D341Med (cell line): ENCODE measurements around the gene FOXL2NB.
"Not testable (repeated sequence)": the region's sequence is repeated elsewhere in the genome, so short reads cannot be mapped to it uniquely, and the experiment has no call there.

Source experiments
- DNase-seq: peaks from one replicate; pipeline ENCODE4 v3.0.0; 2012; ENCODE audit warnings: low spot score

Gene FOXL2NB

DNA sequence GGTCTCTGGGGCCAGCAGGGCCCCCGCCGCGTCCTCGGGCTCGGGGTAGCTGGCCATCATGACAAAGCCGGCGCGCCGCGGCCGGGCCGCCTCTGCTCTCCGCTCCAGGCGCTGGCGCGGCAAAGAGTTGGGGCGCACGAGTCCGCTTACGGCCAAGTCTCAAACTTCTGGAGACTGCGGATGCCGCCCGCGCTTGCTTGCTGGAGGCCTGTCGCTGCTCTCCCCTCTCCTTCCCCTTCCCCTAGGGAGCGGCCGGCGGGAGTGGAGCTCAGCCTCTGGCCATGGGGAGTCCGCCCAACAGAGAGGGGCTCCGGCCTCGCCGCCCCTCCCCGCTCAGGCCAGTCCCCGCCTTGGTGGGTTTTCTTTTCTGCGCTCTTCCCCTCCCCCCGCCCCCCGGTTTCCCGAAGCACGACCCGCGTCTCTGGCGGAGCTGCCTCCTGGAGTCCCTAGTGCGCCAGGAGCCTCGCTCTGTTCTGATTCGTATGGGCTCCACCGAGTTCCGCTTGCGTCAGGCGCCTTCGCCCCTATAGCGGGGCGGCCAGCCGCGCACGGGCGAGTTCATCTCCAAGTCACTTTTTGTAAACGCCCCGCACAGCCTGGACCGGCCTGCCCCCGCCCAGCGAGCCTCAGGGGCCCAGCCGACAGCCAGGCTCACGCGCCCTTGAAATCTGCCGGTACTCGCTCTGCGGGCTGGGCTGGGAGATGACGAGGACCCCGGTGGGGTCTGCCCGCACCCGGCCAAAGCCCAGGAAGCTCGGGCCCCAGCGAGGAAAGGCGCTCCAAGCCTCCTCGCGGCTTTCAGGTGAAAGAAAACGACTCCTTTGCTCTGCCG, at the start of gene FOXL2NB, which contains the start of gene FOXL2:
Gene FOXL2NB, plus strand, starts transcription at position 555 of the 832 bp plus-strand sequence. Its CDS starts 148 bp downstream, at position 703.
Gene FOXL2, minus strand, starts transcription at position 475 of the 832 bp plus-strand sequence. Its CDS starts 415 bp downstream, at position 60.
- no peak for DNase-seq

- DNase-seq, result no peak
Measured at GRCh38 chr3:138898301-138898700, 48.7 kb upstream of the FOXL2NB start.

- no peak for DNase-seq
Measured at GRCh38 chr3:138898708-138899107, 48.3 kb upstream of the FOXL2NB start.

DNA sequence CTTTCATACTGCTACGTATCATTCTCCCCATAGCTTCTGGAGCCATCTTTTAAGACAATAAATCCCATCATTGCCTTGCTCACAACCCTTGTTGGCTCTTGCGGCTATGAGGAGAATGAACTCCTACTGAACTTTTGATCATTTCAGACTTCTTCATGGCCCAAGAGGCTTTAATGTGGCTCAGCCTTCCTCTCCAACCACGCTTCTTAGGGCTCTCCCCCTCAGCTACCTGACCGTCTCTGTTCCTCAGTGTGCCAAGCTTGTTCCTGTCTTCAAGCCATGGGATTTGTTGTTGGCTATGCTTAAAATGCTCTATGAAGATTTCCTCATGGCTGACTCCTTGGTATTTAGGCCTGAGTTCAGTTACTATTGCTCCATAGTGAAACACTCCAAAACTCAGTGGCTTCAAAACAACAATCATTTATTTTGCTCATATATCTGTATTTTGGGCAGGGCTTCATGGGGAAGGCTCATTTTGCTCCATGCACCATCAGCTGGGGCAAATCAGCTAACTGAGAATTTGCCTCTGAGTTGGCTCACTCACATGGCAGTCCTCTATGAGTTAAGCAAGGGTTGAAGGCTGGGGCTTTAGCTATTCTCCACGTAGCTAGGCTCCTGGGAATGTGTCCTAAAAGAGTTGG, 47.5 kb upstream of the FOXL2NB start:
- DNase-seq, result no peak

- DNase-seq, result no peak
Measured at GRCh38 chr3:138901567-138901966, 45.5 kb upstream of the FOXL2NB start.

DNA sequence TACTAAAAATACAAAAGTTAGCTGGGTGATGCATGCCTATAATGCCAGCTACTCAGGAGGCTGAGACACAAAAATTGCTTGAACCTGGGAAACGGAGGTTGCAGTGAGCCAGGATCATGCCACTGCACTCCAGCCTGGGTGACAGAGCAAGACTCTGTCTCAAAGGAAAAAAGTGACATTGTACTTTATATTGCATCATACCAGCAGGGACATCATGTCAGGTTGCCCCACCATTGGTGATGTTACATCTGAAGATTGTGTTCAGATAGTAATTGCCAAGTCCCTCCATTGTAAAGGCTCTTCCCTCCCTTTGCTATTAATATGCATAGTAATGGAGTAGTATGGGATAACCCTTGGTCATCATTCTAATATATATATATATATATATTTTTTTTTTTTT, 44.8 kb upstream of the FOXL2NB start:
- no peak for DNase-seq

DNA sequence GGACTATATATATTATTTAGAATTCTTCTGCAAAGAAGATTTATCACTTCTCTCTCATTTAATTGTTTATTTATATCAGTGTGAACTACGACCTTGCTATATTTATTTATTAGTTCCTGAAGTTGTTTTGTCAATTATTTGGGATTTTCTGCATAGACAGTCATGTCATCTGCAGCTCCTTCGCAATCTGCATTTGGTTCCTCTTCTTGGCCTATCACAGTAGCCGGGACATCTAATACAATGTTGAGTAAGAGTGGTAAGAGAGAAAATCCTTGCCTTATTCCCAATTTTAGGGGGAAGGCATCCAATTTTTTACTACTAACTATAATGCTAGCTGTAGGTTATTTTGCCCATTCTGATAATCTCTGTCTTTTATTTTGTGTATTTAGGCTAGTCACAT, 39.5 kb upstream of the FOXL2NB start:
- no peak for DNase-seq

DNA sequence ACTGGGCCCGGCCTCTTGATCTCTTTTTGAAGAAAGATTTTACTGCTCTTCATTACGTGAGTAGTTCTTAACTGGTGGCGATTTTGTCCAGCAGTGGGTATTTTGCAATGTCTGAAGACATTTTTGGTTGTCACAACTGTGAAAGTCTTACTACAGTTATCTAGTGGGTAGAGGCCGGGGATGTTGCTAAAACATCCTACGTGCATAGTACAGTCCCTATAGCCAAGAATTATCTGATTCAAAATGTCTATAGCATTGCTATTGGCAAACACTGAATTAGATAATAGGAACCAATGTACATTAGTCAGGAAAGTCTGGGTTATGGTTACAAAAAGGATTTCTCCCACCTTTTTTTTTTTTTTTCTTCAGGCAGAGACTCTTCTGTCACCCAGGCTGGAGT, 38.2 kb upstream of the FOXL2NB start:
- no peak for DNase-seq

GRCh38 chr3:138909904-138910303, 37.1 kb upstream of the FOXL2NB start:
- DNase-seq, result no peak

- no peak for DNase-seq
Measured at GRCh38 chr3:138911621-138912020, 35.4 kb upstream of the FOXL2NB start.

DNA sequence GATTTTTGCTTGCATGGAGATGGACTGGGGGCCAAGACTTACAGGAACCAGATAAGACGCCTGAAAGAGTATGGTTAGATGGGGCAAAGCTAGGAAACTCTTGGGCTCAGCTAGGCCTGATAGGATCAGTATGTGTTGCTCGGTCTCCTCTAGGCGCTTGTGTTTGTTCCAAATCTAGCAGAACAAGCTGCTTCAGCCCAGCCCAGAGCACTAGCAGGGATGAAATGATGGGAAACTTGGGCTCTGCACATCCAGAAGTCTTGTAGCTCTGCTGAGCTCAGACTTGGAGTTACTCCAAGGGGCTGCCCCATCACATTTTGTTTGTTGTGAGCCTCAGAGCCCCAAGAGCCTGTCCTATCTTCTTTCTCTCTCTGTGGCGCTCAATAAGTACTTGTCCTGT, 34.8 kb upstream of the FOXL2NB start:
- DNase-seq, result no peak

GRCh38 chr3:138913766-138914165, 33.3 kb upstream of the FOXL2NB start:
- DNase-seq, result no peak

DNA sequence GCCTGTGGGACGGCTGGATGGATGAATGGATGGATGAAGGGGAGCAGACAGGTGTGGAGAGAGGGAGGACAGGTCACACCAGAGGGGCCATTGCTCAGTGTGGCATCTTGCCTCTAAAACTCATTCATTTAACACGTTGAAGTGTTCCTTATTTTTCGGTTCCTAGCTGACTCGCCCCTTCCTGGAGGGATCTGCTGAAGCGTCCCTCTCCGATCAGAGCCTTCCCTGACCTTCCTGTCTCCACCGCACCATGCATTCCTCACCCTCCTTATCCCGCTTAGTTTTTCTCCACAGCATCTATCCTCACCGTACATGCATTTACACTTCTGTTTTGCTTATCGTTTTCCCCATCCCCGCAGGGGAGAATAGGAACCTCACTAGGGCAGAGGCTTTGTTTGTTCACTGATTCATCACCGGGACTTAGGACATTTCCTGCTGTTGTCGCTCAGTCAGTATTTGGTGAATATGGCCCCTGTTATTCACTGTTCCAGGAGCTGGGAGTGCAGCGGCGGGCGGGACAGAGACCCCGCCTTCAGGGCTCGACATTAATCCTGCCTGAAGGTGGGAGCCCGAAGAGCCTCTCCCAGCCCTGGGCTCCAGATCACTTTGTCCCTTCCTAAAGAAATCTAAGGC, 32.0 kb upstream of the FOXL2NB start:
- no peak for DNase-seq

GRCh38 chr3:138915503-138916498, 31.2 kb upstream of the FOXL2NB start:
- DNase-seq, result peak; percentile 96

- DNase-seq, result no peak
Measured at GRCh38 chr3:138916824-138917223, 30.2 kb upstream of the FOXL2NB start.

- DNase-seq, result no peak
Measured at GRCh38 chr3:138919325-138919724, 27.7 kb upstream of the FOXL2NB start.

DNA sequence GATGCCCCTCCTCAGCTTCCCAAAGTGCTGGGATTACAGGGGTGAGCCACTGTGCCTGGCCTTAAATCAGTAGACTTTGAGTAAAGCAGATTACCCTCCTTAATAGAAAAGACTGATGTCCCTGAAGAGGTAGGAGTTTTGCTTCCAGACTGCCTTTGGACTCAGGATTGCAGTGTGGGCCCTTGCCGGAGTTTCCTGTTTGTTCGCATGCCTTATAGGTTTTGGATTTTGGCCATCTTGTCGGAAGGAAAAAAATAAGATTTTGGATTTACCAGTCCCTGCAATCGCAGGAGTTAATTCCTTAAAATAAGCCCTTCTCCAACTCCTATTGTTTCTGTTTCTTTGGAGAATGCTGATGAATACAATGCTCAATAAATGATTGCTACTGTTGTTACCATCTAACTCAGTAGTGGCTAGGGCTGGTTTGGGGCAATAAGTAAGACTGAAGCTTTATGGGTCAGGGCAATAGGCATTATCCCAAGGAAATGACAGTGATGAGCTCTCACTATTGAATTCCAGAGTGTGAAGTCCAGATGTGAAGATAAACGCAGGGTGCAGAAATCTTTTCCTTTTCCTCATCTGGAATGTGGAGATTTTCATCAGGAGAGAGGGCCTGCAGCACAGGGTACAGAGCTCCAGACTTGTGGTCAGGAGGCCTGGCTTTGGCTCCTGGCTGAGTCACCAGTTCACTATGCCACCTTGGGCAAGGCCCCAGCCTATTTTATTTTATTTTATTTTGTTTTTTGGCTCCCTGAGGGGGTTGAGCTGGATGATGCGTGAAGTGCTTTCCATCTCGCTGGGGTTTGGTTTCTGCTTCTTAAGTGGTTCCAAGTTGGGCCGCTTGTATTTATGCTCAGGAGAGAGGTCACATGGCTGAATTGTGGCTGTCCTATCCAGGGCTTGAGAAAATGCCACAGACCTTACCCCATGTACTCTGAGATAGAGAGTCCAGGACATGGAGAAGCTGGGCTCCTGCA, 25.4 kb upstream of the FOXL2NB start:
- no peak for DNase-seq

GRCh38 chr3:138922400-138922799, 24.6 kb upstream of the FOXL2NB start:
- DNase-seq, result not testable (repeated sequence)

- peak; percentile 79 for DNase-seq
Measured at GRCh38 chr3:138923531-138923994, 23.5 kb upstream of the FOXL2NB start.

- no peak for DNase-seq
Measured at GRCh38 chr3:138928727-138929372, 18.2 kb upstream of the FOXL2NB start.
